HG03135 (cell line): ENCODE results near the gene OSBPL1A.
A peak's percentile ranks its signal among the peaks of the same experiment; 100 is the strongest.
"Not testable (repeated sequence)": the region's sequence is repeated elsewhere in the genome, so short reads cannot be mapped to it uniquely, and the experiment has no call there.

Source experiments
- ATAC-seq: cut with Tn5 transposase; IDR thresholded peaks from one replicate; pipeline ENCODE4 v1.9.1; 2021; ENCODE audit warnings: mild to moderate bottlenecking, moderate library complexity; ENCODE audit not compliant: unreplicated experiment

OSBPL1A gene

GRCh38 chr18:24189664-24190346, 207.8 kb downstream of the OSBPL1A start:
- ATAC-seq, result no peak

- ATAC-seq, result peak; percentile 82
These were observed 208.6 kb downstream of the OSBPL1A start for GRCh38 chr18:24189007-24189528.

- no peak for ATAC-seq
These were observed 209.5 kb downstream of the OSBPL1A start for GRCh38 chr18:24188120-24188519.

GRCh38 chr18:24187689-24188088, 209.9 kb downstream of the OSBPL1A start:
- ATAC-seq, result no peak

GRCh38 chr18:24187049-24187448, 210.6 kb downstream of the OSBPL1A start:
- ATAC-seq, result peak; percentile 47

- ATAC-seq, result no peak
These were observed 211.8 kb downstream of the OSBPL1A start for GRCh38 chr18:24185805-24186204.

- no peak for ATAC-seq
These were observed 215.8 kb downstream of the OSBPL1A start for GRCh38 chr18:24181806-24182205.

- no peak for ATAC-seq
These were observed 217.6 kb downstream of the OSBPL1A start for GRCh38 chr18:24180048-24180447.

GRCh38 chr18:24177499-24178133, 220.0 kb downstream of the OSBPL1A start:
- ATAC-seq, result no peak

GRCh38 chr18:24176727-24177416, 220.8 kb downstream of the OSBPL1A start:
- ATAC-seq, result peak; percentile 91

GRCh38 chr18:24173997-24174396, 223.6 kb downstream of the OSBPL1A start:
- ATAC-seq, result no peak

- no peak for ATAC-seq
These were observed 227.3 kb downstream of the OSBPL1A start for GRCh38 chr18:24170360-24170759.

GRCh38 chr18:24168496-24168895, 229.1 kb downstream of the OSBPL1A start:
- ATAC-seq, result no peak

- ATAC-seq, result no peak
These were observed 236.3 kb downstream of the OSBPL1A start for GRCh38 chr18:24161304-24161703.

GRCh38 chr18:24160086-24160485, 237.5 kb downstream of the OSBPL1A start:
- ATAC-seq, result no peak

- ATAC-seq, result no peak
These were observed 239.8 kb downstream of the OSBPL1A start for GRCh38 chr18:24157855-24158254.

GRCh38 chr18:24153397-24153796, 244.2 kb downstream of the OSBPL1A start:
- no peak for ATAC-seq

GRCh38 chr18:24149591-24149990, 248.0 kb downstream of the OSBPL1A start:
- ATAC-seq, result not testable (repeated sequence)

GRCh38 chr18:24142376-24142775, 255.2 kb downstream of the OSBPL1A start:
- ATAC-seq, result no peak

GRCh38 chr18:24140697-24141096, 256.9 kb downstream of the OSBPL1A start:
- ATAC-seq, result no peak

- peak; percentile 90 for ATAC-seq
These were observed 258.6 kb downstream of the OSBPL1A start, which contains the start of gene CABYR for GRCh38 chr18:24138789-24139616. TSS of gene CABYR (plus strand) at chr18:24139062. CDS start at chr18:24143115, 4,053 bp downstream.
